ENCODE results near the gene SMYD3. TPM values are rescaled to one million over a fixed set of nuclear protein-coding genes. Genes with fewer than 3 reads are reported as not detected.

The SMYD3 gene
- total RNA-seq, 1 donor from 2014 or later, result 23.8 TPM

DNA sequence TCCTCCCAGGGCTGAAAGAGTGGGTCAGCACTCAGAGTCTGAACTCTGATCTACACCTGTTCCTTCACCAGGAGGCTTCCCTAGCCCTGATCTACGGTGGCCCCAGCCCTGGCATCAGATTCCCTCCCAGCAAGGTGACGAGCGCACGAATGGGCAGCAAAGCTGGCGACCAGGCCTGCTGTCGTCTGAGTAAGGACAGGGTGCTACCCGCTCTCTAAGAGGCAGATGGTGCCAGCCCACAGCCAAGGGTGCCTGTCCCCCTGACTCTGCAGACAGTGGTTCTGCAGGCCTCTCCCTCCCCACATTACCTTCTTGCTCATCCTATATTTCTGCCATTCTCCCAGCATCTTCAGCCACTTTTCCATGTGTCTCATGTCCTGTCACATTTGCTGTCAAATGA is 10.3 kb upstream of the SMYD3 start:
- no peak for DNase-seq (ENCODE audit: low read depth)
- H3K4me3 ChIP-seq (ENCODE audit: low read depth, low read length), result no peak overlapping the region
- TF ChIP-seq, protein P1, sequence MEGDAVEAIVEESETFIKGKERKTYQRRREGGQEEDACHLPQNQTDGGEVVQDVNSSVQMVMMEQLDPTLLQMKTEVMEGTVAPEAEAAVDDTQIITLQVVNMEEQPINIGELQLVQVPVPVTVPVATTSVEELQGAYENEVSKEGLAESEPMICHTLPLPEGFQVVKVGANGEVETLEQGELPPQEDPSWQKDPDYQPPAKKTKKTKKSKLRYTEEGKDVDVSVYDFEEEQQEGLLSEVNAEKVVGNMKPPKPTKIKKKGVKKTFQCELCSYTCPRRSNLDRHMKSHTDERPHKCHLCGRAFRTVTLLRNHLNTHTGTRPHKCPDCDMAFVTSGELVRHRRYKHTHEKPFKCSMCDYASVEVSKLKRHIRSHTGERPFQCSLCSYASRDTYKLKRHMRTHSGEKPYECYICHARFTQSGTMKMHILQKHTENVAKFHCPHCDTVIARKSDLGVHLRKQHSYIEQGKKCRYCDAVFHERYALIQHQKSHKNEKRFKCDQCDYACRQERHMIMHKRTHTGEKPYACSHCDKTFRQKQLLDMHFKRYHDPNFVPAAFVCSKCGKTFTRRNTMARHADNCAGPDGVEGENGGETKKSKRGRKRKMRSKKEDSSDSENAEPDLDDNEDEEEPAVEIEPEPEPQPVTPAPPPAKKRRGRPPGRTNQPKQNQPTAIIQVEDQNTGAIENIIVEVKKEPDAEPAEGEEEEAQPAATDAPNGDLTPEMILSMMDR (conservative IDR thresholded peaks at IDR 0.05; ENCODE audit: low read depth, low read length), result no peak

DNA sequence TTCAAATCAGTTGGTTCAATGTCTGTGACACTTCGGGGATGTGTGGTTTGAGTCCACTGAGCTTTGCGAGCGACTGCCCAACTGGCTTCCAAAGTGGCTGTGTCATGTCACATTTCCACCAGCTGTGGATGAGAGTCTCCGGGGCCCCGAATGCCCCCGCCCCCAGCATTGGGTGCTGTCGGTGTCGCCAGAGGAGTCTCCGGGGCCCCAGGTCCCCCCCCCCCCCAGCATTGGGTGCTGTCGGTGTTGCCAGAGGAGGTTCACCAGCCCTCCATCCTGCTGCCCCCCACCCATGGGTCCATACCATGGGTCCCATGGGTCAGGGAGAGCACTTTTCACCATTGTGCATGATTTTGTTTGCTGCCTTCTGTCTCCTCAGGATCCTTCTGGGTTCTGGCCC is 9.0 kb upstream of the SMYD3 start:
- TF ChIP-seq, protein P1 (conservative IDR thresholded peaks at IDR 0.05; ENCODE audit: low read depth, low read length), result no peak
- H3K4me3 ChIP-seq (ENCODE audit: low read depth, low read length), result no peak overlapping the region
- no peak for DNase-seq (ENCODE audit: low read depth)

DNA sequence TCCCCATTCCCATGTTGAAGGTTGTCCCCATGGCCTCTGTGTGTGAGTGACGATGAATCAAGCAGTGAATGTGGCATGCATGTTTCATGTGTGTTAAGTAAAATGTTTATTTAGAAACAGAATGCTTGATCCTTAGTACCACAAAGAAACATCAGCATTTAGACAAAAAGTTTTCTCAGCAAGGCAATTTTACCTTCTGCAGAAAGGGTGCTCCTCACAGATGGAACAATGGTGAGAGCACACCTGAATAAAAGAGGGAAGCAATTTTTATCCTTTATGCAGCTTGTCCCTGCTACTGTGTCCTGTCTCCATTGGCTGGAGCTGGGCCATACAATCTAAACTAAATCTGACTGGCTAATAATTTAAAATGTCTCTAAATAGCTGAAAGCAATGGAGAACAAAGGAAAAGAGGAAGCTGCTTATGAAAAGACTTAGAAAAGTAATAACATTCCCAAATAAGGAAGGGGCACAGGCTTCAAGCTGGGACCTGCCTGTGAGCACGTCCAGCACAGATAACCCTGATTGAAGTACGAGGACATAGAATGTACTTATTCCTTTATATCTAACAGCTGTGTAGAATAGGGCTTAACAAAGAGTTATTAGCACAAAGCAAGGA is 8.4 kb upstream of the SMYD3 start:
- no peak overlapping the region for H3K4me3 ChIP-seq (ENCODE audit: low read depth, low read length)
- TF ChIP-seq, protein P1 (conservative IDR thresholded peaks at IDR 0.05; ENCODE audit: low read depth, low read length), result no peak
- DNase-seq (ENCODE audit: low read depth), result no peak

DNA sequence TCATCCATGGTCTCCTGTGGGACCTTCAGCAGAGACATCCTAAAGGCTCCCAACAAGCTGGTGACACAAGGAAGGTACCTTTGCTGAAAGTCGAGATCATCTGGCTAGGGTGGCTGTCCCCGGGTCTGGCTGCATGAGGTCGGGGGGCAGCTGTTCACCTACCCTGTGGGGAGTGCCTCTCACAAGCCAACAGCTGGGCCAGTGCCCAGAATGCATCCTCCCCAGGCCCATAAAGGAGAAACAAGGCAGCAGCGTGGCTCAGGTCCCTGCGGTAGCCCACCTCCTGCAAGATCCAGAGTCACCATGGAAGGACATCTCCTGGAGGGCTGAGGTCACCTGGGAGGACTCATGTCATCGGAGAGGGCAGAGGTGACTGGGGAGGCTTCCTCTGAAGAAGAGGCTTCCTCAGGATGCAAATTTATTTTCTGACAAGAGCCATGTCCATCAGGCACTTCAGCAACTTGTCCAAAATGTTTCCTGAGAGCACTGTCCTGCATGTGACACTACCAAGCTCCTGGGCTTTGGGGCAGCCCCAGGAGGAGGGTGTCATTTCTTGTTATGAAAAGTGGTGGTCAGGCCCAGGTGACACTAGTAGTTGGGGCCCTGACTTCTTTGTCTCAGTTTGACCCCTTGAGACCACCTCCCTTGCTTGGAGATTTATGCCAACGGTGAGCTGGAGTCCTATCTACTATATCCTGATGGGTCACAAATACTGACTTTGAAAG is 6.7 kb upstream of the SMYD3 start:
- H3K4me3 ChIP-seq (ENCODE audit: low read depth, low read length), result no peak overlapping the region
- TF ChIP-seq, protein P1 (conservative IDR thresholded peaks at IDR 0.05; ENCODE audit: low read depth, low read length), result no peak
- DNase-seq (ENCODE audit: low read depth), result no peak

DNA sequence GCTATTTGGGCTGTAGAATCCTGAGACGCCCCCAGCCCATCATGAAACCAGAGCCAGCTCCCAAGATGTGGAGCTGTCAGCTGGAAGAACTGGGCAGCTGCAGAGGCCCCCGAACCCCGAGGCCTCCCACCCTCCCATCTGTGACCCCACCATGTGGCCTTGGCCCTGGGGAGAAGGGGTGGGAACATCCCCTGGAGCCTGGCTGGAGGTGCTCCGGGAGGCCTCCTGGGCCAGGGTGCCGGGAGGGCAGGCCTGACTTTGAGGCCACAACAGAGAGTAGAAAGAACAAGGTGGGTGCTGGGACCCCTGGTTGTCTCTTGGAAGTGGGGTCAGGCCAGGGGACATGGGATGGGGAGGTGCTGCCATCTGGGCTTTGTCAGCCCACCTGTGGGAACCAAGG is 6.0 kb upstream of the SMYD3 start:
- TF ChIP-seq, protein P1 (conservative IDR thresholded peaks at IDR 0.05; ENCODE audit: low read depth, low read length), result no peak
- no peak for DNase-seq (ENCODE audit: low read depth)
- H3K4me3 ChIP-seq (ENCODE audit: low read depth, low read length), result no peak overlapping the region

DNA sequence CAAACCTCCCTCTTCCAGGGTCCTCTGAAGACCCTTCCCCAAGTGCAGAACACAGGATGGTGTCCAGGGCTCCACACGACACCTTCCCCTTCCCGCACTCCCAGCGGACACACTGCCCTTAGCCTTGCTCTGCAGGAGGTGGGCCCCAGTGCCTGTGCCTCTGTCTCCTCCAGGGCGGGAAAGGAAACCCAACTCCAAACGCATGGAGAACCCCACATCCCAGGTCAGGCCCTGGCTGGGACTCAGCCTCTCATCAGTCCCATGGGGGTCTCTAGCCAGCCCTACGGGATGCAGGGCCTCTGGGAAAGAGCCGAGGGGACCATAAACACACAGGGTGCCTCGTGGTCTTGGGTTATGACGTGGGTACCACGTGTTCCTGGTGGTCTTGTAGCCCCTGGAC is 5.6 kb upstream of the SMYD3 start:
- TF ChIP-seq, protein P1 (conservative IDR thresholded peaks at IDR 0.05; ENCODE audit: low read depth, low read length), result no peak

DNA sequence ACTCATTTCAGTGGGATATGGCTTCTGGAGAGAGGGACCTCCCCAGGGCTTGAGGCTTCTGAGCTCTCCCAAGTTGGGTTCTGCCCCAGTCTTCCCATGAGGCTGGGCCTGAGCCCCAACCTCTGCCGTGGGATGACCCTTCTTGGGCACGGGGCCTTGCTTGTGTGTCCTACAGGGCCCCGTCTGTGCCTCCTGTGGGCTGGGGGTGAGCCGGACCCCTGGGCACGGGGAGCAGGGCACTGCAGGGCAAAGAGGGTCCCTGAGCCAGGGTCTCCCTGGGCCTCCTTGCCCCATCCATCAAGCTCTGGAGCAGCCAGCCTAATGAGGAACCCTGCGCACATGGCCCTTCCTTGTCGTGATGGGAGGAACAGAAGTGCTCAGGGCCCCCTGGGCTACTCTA is 5.2 kb upstream of the SMYD3 start:
- TF ChIP-seq, protein P1 (conservative IDR thresholded peaks at IDR 0.05; ENCODE audit: low read depth, low read length), result no peak
- H3K4me3 ChIP-seq (ENCODE audit: low read depth, low read length), result no peak overlapping the region
- no peak for DNase-seq (ENCODE audit: low read depth)

More for the DNA sequence above, 5.6 kb upstream of the SMYD3 start:
- H3K4me3 ChIP-seq (ENCODE audit: low read depth, low read length), result no peak overlapping the region
- no peak for DNase-seq (ENCODE audit: low read depth)
